ENCODE results near the gene TOM1L2.

TOM1L2 gene

GRCh38 chr17:17830269-17830567, 142.0 kb downstream of the TOM1L2 start:
- no peak for DNase-seq

GRCh38 chr17:17827826-17828621, 144.2 kb downstream of the TOM1L2 start:
- no peak for DNase-seq

DNA sequence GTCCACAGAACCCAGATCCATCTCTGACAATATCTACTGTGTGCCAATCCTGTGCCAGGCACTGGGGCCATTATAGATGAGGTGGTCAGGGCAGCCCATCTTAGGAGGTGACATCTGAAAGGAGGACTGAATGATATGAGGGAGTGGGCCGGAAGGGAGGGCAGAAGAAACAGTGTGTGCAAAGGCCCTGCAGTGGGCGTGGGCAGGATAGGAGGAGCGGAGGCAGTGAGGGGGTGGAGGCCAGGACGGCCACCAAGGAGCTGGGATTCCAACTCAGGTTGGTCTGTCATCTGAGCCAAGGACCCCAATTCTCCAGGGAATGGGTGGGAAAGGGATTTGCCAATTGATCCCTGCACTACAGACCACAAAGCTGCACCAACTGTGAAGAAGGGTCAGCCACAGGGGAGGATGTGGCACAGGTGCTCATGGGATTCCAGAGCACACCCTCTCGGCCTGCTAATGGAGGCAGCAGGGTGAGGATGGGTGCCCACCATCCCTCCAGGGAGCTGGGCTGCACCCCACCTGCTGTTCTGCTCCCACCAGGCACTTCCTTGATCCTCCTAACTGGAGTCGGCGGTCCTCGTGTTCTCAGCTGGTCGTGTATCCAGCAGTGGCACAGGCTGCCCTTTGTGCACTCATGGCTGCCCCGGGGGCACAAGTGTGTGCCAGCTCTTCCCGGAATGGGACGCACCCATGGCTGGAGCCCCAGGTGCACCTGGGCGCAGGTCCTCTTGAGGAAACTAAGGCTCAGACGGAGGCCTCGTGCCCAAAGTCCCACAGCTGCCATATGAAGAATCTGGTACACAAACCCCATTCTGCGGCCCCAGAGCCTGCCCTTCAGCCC, 145.0 kb downstream of the TOM1L2 start:
- DNase-seq = no peak

- DNase-seq = no peak
These were observed 145.9 kb downstream of the TOM1L2 start for GRCh38 chr17:17826342-17826713.

DNA sequence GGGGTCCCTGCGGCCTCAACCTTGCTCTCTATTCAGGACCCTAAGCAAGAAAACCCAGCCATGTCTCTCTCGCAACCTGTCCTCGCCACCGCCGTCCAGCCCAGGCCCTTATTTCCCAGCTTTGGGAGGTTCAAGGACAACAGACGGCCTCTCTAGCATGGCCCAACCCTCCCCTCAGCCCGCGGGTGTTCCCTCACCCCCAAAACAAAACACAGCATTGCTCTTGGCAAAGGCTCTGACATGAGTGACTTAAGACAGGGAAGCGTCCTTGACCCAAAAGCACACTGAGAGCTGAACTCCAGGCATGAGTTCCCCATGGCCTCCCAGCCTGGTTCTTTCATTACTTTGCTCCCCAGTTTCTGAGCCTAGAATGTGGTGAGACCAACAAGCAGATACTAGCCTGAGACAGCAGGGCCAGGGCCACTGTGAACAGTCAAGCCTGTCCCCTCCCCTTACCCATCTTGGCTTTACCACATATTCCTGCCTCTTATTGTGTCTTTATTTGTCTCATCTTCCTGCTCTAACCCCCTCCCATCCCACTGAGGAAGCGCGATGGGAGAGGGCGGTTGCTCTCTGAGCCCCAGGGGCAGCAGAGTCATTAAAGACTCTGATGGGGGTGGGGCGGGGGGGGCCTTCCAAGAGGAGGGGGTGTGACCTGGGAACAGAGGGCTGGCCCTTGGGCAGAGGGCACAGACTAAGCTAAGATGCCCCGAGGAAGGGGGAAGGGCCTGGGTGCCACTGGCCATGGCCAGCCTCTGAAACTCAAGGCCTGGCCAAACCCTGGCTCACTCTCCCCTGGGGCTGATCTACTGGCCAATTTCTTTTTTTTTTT, 147.2 kb downstream of the TOM1L2 start:
- DNase-seq = peak; percentile 16

DNA sequence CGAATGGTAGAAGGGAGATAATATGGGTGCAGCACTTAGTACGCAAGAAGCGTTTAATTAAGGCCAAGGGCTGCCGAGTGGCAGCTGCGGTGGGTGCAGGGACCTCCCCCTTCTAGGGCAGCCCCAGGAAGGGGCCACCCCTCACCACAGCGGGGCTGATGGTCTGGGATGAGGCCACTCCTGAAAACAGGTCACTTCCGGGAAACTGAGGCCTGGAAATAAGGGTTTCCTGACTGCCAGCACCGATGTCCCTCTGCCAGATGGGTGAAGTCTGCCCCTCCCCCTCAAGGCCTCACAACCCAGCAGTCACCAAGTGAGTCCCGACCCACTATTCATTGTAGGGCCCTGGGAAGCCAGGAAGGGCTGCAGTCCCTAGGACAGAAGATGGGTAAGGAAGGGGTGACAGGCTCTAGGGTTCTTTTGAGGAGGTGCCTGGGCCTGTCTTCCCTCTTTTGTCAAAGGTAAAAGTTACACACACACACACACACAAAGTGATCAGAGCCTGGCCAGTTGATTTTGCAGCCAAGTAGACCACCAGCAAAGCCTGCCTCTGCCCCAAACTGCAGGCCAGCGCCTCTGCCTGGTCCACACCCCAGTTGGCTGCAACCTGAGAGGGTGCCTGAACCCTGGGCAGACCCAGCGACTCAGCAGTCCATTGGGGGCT, 147.9 kb downstream of the TOM1L2 start:
- peak; percentile 86 for DNase-seq

DNA sequence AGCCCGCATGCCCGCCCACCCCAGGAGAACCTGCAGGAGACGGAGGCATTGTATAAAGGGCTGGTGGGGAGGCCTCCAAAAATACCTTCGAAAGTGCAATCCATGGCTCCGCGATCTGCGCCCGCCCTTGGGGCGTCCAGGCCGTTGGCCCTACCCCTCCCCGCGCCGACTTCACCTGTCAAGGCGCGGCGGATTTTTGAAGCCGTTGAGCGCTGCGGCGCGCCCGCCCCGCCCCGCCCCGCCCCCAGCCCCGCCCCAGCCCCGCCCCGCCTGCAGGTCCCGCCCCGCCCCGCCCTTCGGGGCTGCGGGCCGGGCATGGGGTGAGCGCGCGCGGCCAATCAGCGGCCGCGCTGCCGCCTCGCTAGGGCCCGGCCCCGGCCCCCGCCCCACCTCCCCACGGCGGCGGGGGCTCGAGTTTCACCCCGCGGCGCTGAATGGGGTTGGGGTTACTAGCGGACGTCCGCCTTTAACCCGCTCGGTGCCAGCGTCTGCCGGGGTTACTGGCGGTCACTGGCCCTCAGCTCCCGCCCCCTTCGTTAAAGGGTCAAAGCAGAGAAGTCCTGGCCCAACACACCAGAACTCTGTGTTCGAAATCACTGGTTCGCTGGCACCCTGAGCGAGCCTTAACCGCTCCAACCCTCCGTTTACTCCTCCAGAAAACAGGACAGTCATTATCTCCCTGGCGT, 148.6 kb downstream of the TOM1L2 start:
- peak; percentile 92 for DNase-seq

GRCh38 chr17:17822616-17823015, 149.6 kb downstream of the TOM1L2 start:
- no peak for DNase-seq

DNA sequence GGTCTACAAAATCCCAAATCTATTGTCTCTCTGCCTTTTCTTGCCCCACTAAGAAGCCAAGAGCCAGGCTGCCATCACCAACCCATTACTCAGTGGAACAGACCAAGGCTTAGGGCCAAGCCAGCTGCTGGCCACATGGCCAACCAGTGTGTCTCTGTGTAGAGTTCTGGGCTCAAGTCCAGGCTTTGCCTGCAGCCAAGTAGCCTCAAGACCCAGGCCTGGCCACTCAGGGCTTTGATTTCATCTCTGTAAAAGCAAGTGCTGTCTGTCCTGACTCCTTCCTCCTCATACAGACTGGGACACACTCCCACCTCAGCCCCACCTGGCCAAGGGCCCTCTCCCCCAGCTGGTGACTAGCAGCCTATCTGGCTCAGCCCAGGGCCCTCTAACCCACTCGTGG, 150.0 kb downstream of the TOM1L2 start:
- no peak for DNase-seq

DNA sequence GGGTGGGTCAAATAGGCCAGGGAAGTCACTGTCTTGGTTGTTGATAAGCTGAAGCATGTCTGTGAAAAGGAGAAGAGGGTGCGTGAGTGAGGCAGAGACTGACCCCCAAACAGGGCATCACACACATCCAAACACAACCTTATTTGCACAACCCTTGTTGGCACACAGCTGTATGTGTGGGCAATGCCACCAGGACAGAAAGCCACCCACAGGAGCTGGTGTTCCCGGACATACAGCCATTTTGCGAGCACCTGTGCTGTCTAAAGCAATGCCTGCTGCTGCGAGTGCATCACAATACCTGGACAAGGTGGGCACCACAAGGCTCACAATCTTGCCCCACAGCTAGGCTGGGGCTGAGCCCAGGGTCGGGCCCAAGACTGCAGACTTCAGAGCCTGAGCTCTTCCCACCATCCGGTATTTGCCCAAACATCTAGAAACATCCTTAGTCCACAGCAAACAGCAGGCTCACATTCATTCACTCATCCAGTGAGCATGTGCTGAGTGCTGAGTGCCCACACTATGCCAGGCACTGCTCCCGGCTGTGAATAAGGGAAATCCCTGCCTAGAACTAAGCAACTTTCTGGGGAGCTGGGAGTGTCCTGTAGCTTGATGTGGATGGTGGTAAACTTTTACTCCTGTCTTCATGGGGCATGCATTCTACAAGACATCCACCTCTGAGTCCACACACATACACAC, 151.6 kb downstream of the TOM1L2 start:
- DNase-seq = no peak

GRCh38 chr17:17820046-17820445, 152.2 kb downstream of the TOM1L2 start:
- no peak for DNase-seq

- DNase-seq = peak; percentile 64
These were observed 152.6 kb downstream of the TOM1L2 start for GRCh38 chr17:17819561-17819995.

DNA sequence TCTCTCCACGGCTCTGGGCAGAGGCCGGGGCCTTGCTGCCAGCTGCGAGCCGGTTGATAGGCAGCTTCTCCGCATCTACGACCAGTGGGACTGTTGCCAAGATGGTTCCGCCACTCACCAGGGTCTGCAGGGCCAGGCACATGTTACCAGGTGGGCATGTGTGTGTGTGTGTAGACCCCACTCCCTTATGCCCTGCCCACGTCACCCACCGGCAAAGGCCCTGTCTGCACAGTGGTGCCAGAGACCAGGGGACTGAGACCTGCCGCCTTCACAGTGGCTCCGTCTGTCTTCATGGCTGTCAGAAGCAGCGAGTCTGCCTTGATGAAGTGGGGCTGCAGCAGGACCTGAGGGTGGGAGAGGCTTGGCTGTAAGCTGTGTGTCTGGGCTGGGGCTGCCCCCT, 153.1 kb downstream of the TOM1L2 start:
- no peak for DNase-seq

- DNase-seq = no peak
These were observed 154.1 kb downstream of the TOM1L2 start for GRCh38 chr17:17818088-17818526.

- DNase-seq = no peak
These were observed 154.7 kb downstream of the TOM1L2 start for GRCh38 chr17:17817552-17817947.

DNA sequence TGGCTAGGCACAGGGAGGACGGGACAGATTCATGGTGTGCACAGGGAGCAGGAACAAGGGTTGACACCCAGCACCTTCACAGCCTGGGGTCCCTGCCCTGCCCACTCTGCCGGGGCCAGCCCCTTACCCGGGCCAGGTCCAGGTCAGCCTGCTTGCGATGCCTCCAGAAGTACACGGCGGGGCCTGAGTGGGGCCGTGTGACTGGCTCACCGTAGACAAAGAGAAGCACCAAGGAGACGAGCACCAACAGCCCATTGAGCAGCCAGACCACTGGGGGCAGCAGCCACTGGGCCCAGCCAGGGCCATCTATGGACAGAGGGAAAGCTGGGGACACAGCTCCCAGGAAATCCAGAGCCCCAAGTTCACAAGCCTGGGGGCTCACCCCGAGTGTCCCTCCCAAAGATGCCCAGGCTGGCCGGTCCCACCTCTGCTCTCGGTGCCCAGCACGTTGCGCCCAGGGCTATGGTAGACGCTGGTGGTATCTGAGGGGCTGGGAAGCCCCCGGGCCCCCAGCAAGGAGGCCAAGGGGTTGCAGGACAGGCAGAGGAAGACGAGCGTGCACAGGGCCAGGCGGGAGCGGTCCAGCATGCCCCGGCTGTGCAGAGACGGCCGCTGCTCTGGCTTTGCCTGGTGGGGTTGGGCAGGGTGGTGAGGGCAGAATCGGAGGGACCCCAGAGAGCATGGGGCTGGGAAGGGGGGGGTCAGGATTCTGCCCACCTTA, 155.2 kb downstream of the TOM1L2 start:
- DNase-seq = no peak

DNA sequence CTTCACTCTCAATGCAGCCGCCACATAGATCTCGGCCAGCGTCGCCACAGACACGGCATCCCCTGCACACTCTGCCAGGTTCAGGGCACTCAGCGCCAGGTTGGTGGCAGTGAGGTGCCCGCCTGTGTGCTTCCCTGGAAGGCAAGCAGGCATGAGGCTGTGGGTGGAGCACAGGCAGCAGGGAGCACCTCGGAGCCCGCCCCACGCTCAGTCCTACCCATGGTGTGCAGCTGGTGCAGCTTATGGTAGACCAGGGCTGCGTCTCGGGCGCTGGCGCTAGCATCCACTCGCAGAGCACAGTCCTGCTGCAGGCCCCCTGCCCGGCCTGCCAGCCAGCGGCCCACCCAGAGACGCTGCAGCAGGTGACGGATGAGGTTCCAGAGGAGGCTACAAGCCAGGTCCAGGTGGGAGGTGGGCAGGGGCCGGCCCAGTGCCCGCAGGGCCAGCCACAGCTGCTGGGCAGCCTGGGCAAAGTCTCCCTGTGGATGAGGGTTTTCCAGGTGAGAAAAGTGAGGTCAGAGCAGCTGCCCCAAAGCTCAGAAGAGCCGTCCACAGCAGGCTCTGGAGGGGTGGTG, 155.9 kb downstream of the TOM1L2 start:
- DNase-seq = no peak

- DNase-seq = peak; percentile 43
These were observed 156.6 kb downstream of the TOM1L2 start for GRCh38 chr17:17815436-17816200.

GRCh38 chr17:17815062-17815406, 157.2 kb downstream of the TOM1L2 start:
- no peak for DNase-seq
